ENCODE data around the gene GDPD4. TPM values are rescaled to one million over a fixed set of nuclear protein-coding genes. Genes with fewer than 3 reads are reported as not detected.

GDPD4 gene
- total RNA-seq, 1 experiment from 2014 or later = not detected

GRCh38 chr11:77262803-77263202 is 38.7 kb downstream of the GDPD4 start:
- in situ Hi-C loops (cut with HindIII; ENCODE audit: low pct_unique_long_range_greater_than_20kb, low sequenced_read_pairs) (no loop called here), intact Hi-C loops (cut with micrococcal nuclease; ENCODE audit: unreplicated experiment) (no loop called here)
- Histone ChIP-seq H3K4me3 (ENCODE audit: low read depth in 2 of 2, low read length in 2 of 2) (no peak overlapping the region), H3K9me3 (ENCODE audit: control insufficient read depth, insufficient read depth, low read depth, low read length) (peaks cover 4% of the 10 kb centered on the region; the same call in 1 of the 2 replicates), H3K27me3 (ENCODE audit: control insufficient read depth, insufficient read depth, low read length) (no peaks in the 10 kb centered on the region; the same call in 1 of the 2 replicates), H3K36me3 (ENCODE audit: control insufficient read depth, insufficient read depth, low read length) (no peaks in the 10 kb centered on the region), H3K4me1 (ENCODE audit: control insufficient read depth, insufficient read depth, low read length) (no peaks in the 10 kb centered on the region), H3K27ac (ENCODE audit: low read length) (no peak overlapping the region)
- BruUV-seq (replicated peaks) = no TSS peak
- ATAC-seq = no peak
- ChIA-PET POLR2A (no interaction called here), CTCF (interaction anchor here (0.6 kb wide), 1 partner anchor 22 kb away, joined by 5 read pairs; no protein-coding TSS in a partner anchor)
- TF ChIP-seq, protein P1, sequence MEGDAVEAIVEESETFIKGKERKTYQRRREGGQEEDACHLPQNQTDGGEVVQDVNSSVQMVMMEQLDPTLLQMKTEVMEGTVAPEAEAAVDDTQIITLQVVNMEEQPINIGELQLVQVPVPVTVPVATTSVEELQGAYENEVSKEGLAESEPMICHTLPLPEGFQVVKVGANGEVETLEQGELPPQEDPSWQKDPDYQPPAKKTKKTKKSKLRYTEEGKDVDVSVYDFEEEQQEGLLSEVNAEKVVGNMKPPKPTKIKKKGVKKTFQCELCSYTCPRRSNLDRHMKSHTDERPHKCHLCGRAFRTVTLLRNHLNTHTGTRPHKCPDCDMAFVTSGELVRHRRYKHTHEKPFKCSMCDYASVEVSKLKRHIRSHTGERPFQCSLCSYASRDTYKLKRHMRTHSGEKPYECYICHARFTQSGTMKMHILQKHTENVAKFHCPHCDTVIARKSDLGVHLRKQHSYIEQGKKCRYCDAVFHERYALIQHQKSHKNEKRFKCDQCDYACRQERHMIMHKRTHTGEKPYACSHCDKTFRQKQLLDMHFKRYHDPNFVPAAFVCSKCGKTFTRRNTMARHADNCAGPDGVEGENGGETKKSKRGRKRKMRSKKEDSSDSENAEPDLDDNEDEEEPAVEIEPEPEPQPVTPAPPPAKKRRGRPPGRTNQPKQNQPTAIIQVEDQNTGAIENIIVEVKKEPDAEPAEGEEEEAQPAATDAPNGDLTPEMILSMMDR (IDR thresholded peaks at IDR 0.05) = no peak
- TF ChIP-seq TCF7L2 (IDR thresholded peaks at IDR 0.05; ENCODE audit: low read depth, low read length) (no peak), SIN3A (IDR thresholded peaks at IDR 0.05; ENCODE audit: borderline replicate concordance, insufficient read depth, low read depth, low read length) (no peak)
- DNase-seq (ENCODE audit: low read depth, low spot score) = no peak

GRCh38 chr11:77259641-77260040 is 41.8 kb downstream of the GDPD4 start:
- intact Hi-C loops (cut with micrococcal nuclease; ENCODE audit: unreplicated experiment) (no loop called here), in situ Hi-C loops (cut with HindIII; ENCODE audit: low pct_unique_long_range_greater_than_20kb, low sequenced_read_pairs) (no loop called here)
- TF ChIP-seq, protein P2, sequence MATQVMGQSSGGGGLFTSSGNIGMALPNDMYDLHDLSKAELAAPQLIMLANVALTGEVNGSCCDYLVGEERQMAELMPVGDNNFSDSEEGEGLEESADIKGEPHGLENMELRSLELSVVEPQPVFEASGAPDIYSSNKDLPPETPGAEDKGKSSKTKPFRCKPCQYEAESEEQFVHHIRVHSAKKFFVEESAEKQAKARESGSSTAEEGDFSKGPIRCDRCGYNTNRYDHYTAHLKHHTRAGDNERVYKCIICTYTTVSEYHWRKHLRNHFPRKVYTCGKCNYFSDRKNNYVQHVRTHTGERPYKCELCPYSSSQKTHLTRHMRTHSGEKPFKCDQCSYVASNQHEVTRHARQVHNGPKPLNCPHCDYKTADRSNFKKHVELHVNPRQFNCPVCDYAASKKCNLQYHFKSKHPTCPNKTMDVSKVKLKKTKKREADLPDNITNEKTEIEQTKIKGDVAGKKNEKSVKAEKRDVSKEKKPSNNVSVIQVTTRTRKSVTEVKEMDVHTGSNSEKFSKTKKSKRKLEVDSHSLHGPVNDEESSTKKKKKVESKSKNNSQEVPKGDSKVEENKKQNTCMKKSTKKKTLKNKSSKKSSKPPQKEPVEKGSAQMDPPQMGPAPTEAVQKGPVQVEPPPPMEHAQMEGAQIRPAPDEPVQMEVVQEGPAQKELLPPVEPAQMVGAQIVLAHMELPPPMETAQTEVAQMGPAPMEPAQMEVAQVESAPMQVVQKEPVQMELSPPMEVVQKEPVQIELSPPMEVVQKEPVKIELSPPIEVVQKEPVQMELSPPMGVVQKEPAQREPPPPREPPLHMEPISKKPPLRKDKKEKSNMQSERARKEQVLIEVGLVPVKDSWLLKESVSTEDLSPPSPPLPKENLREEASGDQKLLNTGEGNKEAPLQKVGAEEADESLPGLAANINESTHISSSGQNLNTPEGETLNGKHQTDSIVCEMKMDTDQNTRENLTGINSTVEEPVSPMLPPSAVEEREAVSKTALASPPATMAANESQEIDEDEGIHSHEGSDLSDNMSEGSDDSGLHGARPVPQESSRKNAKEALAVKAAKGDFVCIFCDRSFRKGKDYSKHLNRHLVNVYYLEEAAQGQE (IDR thresholded peaks at IDR 0.05; ENCODE audit: insufficient read depth in 1 of 2, low read depth in 2 of 2, low read length in 1 of 2) = no peak
- TF ChIP-seq SIN3A (IDR thresholded peaks at IDR 0.05; ENCODE audit: borderline replicate concordance, insufficient read depth, low read depth, low read length) (no peak), POLR2AphosphoS5 (IDR thresholded peaks at IDR 0.05; ENCODE audit: low read depth, low read length) (no peak)
- H3K4me3 ChIP-seq (ENCODE audit: low read depth in 2 of 2, low read length in 2 of 2) = no peak overlapping the region
- ChIA-PET CTCF (no interaction called here), POLR2A (no interaction called here)
- H3K4me1 ChIP-seq (ENCODE audit: control insufficient read depth, insufficient read depth, low read length) = no peaks in the 10 kb centered on the region
- DNase-seq (ENCODE audit: low read depth, low spot score) (no peak), ATAC-seq (no peak)
- H3K27me3 ChIP-seq (ENCODE audit: control insufficient read depth, insufficient read depth, low read length) = no peaks in the 10 kb centered on the region
- H3K9me3 ChIP-seq (ENCODE audit: control insufficient read depth, insufficient read depth, low read depth, low read length) = peaks cover 4% of the 10 kb centered on the region; the same call in 1 of the 2 replicates
- BruUV-seq (replicated peaks) = no TSS peak
- no peaks in the 10 kb centered on the region for H3K36me3 ChIP-seq (ENCODE audit: control insufficient read depth, insufficient read depth, low read length)
- no peak overlapping the region for H3K27ac ChIP-seq (ENCODE audit: low read length)

DNA sequence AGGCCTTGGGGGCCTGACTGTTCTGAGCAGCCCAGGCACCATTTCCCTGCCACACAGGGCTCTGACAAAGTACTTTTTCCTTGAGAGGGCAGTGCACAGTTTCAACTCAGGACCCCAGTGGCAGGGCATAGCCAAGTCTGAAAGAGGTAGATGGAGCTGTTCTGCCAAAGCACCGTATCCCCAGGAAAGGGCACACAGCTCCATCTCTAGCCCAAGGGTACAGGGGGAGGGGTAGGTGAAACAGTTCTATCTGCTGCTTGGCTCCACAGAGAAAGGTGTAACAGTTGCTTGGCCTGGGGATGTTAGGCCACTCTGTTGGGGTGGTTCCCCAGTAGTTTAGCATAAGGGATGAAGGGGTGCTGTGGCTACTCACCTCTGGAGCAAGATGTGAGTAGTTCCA is 47.8 kb downstream of the GDPD4 start:
- TF ChIP-seq, protein P2 (IDR thresholded peaks at IDR 0.05; ENCODE audit: insufficient read depth in 1 of 2, low read depth in 2 of 2, low read length in 1 of 2) = no peak
- TF ChIP-seq SIN3A (IDR thresholded peaks at IDR 0.05; ENCODE audit: borderline replicate concordance, insufficient read depth, low read depth, low read length) = no peak
- H3K4me3 ChIP-seq (ENCODE audit: low read depth in 2 of 2, low read length in 2 of 2) = no peak overlapping the region
- H3K4me1 ChIP-seq (ENCODE audit: control insufficient read depth, insufficient read depth, low read length) = no peaks in the 10 kb centered on the region
- no peak for DNase-seq (ENCODE audit: low read depth, low spot score)
- no peak overlapping the region for H3K27ac ChIP-seq (ENCODE audit: low read length)
- in situ Hi-C loops (cut with HindIII; ENCODE audit: low pct_unique_long_range_greater_than_20kb, low sequenced_read_pairs) = no loop called here
- ChIA-PET POLR2A (interaction anchor here (0.6 kb wide), 1 partner anchor 453 kb away, joined by 4 read pairs; no protein-coding TSS in a partner anchor), CTCF (no interaction called here)
- no peaks in the 10 kb centered on the region for H3K36me3 ChIP-seq (ENCODE audit: control insufficient read depth, insufficient read depth, low read length)
- intact Hi-C loops (cut with micrococcal nuclease; ENCODE audit: unreplicated experiment) = no loop called here
- BruUV-seq (replicated peaks) = no TSS peak
- peaks cover 4% of the 10 kb centered on the region; the same call in 1 of the 2 replicates for H3K9me3 ChIP-seq (ENCODE audit: control insufficient read depth, insufficient read depth, low read depth, low read length)
- no peak for ATAC-seq
- no peaks in the 10 kb centered on the region for H3K27me3 ChIP-seq (ENCODE audit: control insufficient read depth, insufficient read depth, low read length)
